Panc1 (cell line): ENCODE data around the gene GFRA1. TPM values are rescaled to one million over a fixed set of nuclear protein-coding genes. Genes with fewer than 3 reads are reported as not detected.

Experiments
- ATAC-seq: fragments of 200-7000 bp; cut with Tn5 transposase; 2 replicates; pipeline ENCODE4 v1.9.1; 2020; ENCODE audit warnings: mild to moderate bottlenecking, moderate library complexity
- BruUV-seq: library from RNA; stranded (reverse); fragments of 400-500 nt; replicated peaks from 2 replicates; lab custom pipeline; 2021; lab: Mats Ljungman, UMichigan
- CTCF ChIA-PET: fragments of 300-600 bp; sonication (Branson Sonifier 250); formaldehyde crosslinking; loops from one replicate; lab custom pipeline; 2022; ENCODE audit warnings: antibody characterized with exemption; lab: Charles Lee
- POLR2A ChIA-PET: fragments of 300-600 bp; sonication (Branson Sonifier 250); formaldehyde crosslinking; loops from one replicate; lab custom pipeline; 2022; ENCODE audit warnings: antibody characterized with exemption; lab: Charles Lee
- DNase-seq: peaks from one replicate; pipeline ENCODE4 v3.0.0-alpha.2; 2010; ENCODE audit warnings: low read depth, low spot score
- H3K27ac ChIP-seq: 2 replicates; pipeline ENCODE4 v1.5.1; 2011; ENCODE audit warnings: mild to moderate bottlenecking, low read length, inconsistent platforms
- H3K27me3 ChIP-seq: fragments of 200-500 bp; sonication (Bioruptor generic); 2 replicates; pipeline ENCODE4 v1.6.0; 2014; ENCODE audit warnings: low read length, inconsistent platforms; ENCODE audit not compliant: control insufficient read depth, insufficient read depth
- H3K36me3 ChIP-seq: fragments of 200-500 bp; sonication (Bioruptor generic); 2 replicates; pipeline ENCODE4 v1.5.1; 2014; ENCODE audit warnings: inconsistent platforms, mild to moderate bottlenecking, low read length, moderate library complexity; ENCODE audit not compliant: control insufficient read depth, insufficient read depth
- H3K4me1 ChIP-seq: 2 replicates; pipeline ENCODE4 v1.5.1; 2011; ENCODE audit warnings: inconsistent platforms, mild to moderate bottlenecking, low read length, moderate library complexity; ENCODE audit not compliant: control insufficient read depth, insufficient read depth
- H3K4me3 ChIP-seq, 2 experiments: 2 replicates each; pipeline ENCODE4 v1.5.1; 2011 to 2012; ENCODE audit warnings: low read depth in 2 of 2, low read length in 2 of 2, mild to moderate bottlenecking in 2 of 2, inconsistent platforms in 1 of 2, moderate library complexity in 1 of 2
- H3K9me3 ChIP-seq: fragments of 200-500 bp; sonication (Bioruptor generic); 2 replicates; pipeline ENCODE4 v1.5.1; 2014; ENCODE audit warnings: low read depth, mild to moderate bottlenecking, inconsistent platforms, low read length, moderate library complexity; ENCODE audit not compliant: control insufficient read depth, insufficient read depth
- CTCF ChIP-seq: fragments of 450-650 bp; IDR thresholded peaks from 2 replicates; pipeline ENCODE4 v1.5.1; 2017; ENCODE audit warnings: mild to moderate bottlenecking
- POLR2AphosphoS5 ChIP-seq: IDR thresholded peaks from 2 replicates; pipeline ENCODE4 v1.6.1; 2012; ENCODE audit warnings: mild to moderate bottlenecking, low read depth, low read length, moderate library complexity
- REST ChIP-seq, 2 experiments: IDR thresholded peaks; 2 replicates each; pipeline ENCODE4 v1.6.1; 2011 to 2012; ENCODE audit warnings: low read depth in 2 of 2, control low read depth in 1 of 2, low read length in 1 of 2, mild to moderate bottlenecking in 1 of 2, moderate library complexity in 1 of 2; ENCODE audit not compliant: insufficient read depth in 1 of 2
- SIN3A ChIP-seq: IDR thresholded peaks from 2 replicates; pipeline ENCODE4 v1.6.1; 2012; ENCODE audit warnings: low read depth, mild to moderate bottlenecking, low read length, moderate library complexity, borderline replicate concordance; ENCODE audit not compliant: insufficient read depth
- TCF7L2 ChIP-seq: IDR thresholded peaks from 2 replicates; pipeline ENCODE4 v1.6.1; 2011; ENCODE audit warnings: mild to moderate bottlenecking, low read depth, low read length, inconsistent platforms
- in situ Hi-C: cut with HindIII; loops from 2 replicates; pipeline ENCODE4 v1.10.0; 2016; ENCODE audit warnings: low sequenced_read_pairs, low pct_unique_long_range_greater_than_20kb
- intact Hi-C: fragments of 100-400 bp; cut with micrococcal nuclease; formaldehyde crosslinking; loops from one replicate; pipeline ENCODE4 v1.10.0; 2022; ENCODE audit not compliant: unreplicated experiment
- total RNA-seq: library from RNA; stranded (reverse); gene quantifications from one replicate; pipeline ENCODE4 v1.2.1, GENCODE V29; 2021; ENCODE audit not compliant: unreplicated experiment

Gene GFRA1
- total RNA-seq, 1 experiment from 2014 or later: 0.10 TPM

- ATAC-seq: no peak
- no peaks in the 10 kb centered on the region for H3K9me3 ChIP-seq
- BruUV-seq: no TSS peak
- POLR2A ChIA-PET: no interaction called here
- in situ Hi-C loops: no loop called here
- H3K4me3 ChIP-seq: no peak overlapping the region
- peaks cover 23% of the 10 kb centered on the region for H3K27me3 ChIP-seq
- CTCF ChIA-PET: no interaction called here
- no peak for DNase-seq
- TF ChIP-seq CTCF (no peak), POLR2AphosphoS5 (no peak), SIN3A (no peak), REST (IDR thresholded peaks at IDR 0.05; ENCODE audit: insufficient read depth in 1 of 2, low read depth in 2 of 2, low read length in 1 of 2) (no peak), TCF7L2 (no peak)
- no peak overlapping the region for H3K27ac ChIP-seq
- H3K36me3 ChIP-seq: no peaks in the 10 kb centered on the region
- no peaks in the 10 kb centered on the region for H3K4me1 ChIP-seq
- intact Hi-C loops: no loop called here
Measured at GRCh38 chr10:116060864-116061263, 212.1 kb downstream of the GFRA1 start.

- Histone ChIP-seq H3K4me3 (no peak overlapping the region), H3K27ac (no peak overlapping the region), H3K4me1 (no peaks in the 10 kb centered on the region), H3K36me3 (no peaks in the 10 kb centered on the region), H3K9me3 (no peaks in the 10 kb centered on the region), H3K27me3 (peaks cover 20% of the 10 kb centered on the region)
- POLR2A ChIA-PET: no interaction called here
- CTCF ChIA-PET: no interaction called here
- in situ Hi-C loops (no loop called here), intact Hi-C loops (no loop called here)
- BruUV-seq: no TSS peak
- no peak for TF ChIP-seq POLR2AphosphoS5
- TF ChIP-seq REST (IDR thresholded peaks at IDR 0.05; ENCODE audit: insufficient read depth in 1 of 2, low read depth in 2 of 2, low read length in 1 of 2): no peak
- no peak for TF ChIP-seq SIN3A
- no peak for TF ChIP-seq CTCF
- no peak for TF ChIP-seq TCF7L2
- ATAC-seq: no peak
- no peak for DNase-seq
Measured at GRCh38 chr10:116059320-116059719, 213.7 kb downstream of the GFRA1 start.
